ENCODE data around the gene GNB3. TPM values are rescaled to one million over a fixed set of nuclear protein-coding genes. Genes with fewer than 3 reads are reported as not detected.

GNB3 gene
- total RNA-seq, 1 donor from 2014 or later, result 16.6 TPM

DNA sequence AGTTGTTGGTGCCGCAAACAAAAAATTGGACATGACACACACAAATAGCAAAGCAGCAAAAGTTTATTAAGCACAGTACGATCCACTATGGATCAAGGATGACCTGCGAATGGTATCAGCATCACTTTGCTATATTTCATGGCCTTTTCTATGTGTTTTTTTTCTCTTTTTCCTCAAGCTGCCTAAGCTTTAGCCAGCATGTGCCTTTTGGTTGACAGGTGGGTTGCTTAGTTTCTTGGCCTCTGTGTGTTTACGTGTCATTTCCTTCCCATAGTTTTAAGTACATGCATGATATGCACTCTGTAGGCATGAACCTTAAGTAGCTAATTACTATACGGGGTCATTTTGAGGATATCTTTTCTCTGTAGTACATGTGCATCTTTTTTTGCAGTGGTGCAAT lies 41.6 kb upstream of the GNB3 start:
- H2AFZ ChIP-seq (ENCODE audit: low read depth, low read length), result no peak overlapping the region
- no peak overlapping the region for H3K9ac ChIP-seq (ENCODE audit: low read length)
- FAIRE-seq, result no peak
- H3K27ac ChIP-seq (ENCODE audit: low read depth, low read length), result no peak overlapping the region
- no peak overlapping the region for H3K4me3 ChIP-seq (ENCODE audit: insufficient read depth, low read depth, low read length)
- no peaks in the 10 kb centered on the region for H3K9me3 ChIP-seq (ENCODE audit: insufficient read depth, low read depth, low read length)
- peaks cover 3% of the 10 kb centered on the region for H3K36me3 Mint-ChIP-seq (ENCODE audit: low read depth, unreplicated experiment)
- peaks cover 33% of the 10 kb centered on the region for H3K27me3 Mint-ChIP-seq (ENCODE audit: low read depth, unreplicated experiment)
- H3K9me3 Mint-ChIP-seq (ENCODE audit: unreplicated experiment), result peaks cover 1% of the 10 kb centered on the region
- no peak overlapping the region for H3K27ac Mint-ChIP-seq (ENCODE audit: unreplicated experiment)
- no peaks in the 10 kb centered on the region for H4K20me1 ChIP-seq (ENCODE audit: insufficient read depth, low read length)
- no peaks in the 10 kb centered on the region for H3K4me1 ChIP-seq (ENCODE audit: insufficient read depth, low read length)
- no peak overlapping the region for H3K4me2 ChIP-seq (ENCODE audit: low read length)
- no peaks in the 10 kb centered on the region for H3K4me1 Mint-ChIP-seq (ENCODE audit: low read depth, unreplicated experiment)
- H3K27me3 ChIP-seq (ENCODE audit: insufficient read depth, low read length), result peaks cover 6% of the 10 kb centered on the region
- H3K36me3 ChIP-seq (ENCODE audit: insufficient read depth, low read length), result no peaks in the 10 kb centered on the region
- no peak for DNase-seq (ENCODE audit: low read depth)
- no peak overlapping the region for H3K4me3 Mint-ChIP-seq (ENCODE audit: unreplicated experiment)
- no peak for TF ChIP-seq EZH2 (IDR thresholded peaks at IDR 0.05; ENCODE audit: insufficient read depth, low read length)
- TF ChIP-seq, protein P1, sequence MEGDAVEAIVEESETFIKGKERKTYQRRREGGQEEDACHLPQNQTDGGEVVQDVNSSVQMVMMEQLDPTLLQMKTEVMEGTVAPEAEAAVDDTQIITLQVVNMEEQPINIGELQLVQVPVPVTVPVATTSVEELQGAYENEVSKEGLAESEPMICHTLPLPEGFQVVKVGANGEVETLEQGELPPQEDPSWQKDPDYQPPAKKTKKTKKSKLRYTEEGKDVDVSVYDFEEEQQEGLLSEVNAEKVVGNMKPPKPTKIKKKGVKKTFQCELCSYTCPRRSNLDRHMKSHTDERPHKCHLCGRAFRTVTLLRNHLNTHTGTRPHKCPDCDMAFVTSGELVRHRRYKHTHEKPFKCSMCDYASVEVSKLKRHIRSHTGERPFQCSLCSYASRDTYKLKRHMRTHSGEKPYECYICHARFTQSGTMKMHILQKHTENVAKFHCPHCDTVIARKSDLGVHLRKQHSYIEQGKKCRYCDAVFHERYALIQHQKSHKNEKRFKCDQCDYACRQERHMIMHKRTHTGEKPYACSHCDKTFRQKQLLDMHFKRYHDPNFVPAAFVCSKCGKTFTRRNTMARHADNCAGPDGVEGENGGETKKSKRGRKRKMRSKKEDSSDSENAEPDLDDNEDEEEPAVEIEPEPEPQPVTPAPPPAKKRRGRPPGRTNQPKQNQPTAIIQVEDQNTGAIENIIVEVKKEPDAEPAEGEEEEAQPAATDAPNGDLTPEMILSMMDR (IDR thresholded peaks at IDR 0.05; ENCODE audit: insufficient read depth, low read depth, low read length), result no peak
- no peaks in the 10 kb centered on the region for H3K79me2 ChIP-seq (ENCODE audit: insufficient read depth, low read length)

- no peaks in the 10 kb centered on the region for H3K27me3 Mint-ChIP-seq (ENCODE audit: low read depth, unreplicated experiment)
- H3K4me1 Mint-ChIP-seq (ENCODE audit: low read depth, unreplicated experiment), result peaks cover 9% of the 10 kb centered on the region
- H3K4me3 Mint-ChIP-seq (ENCODE audit: unreplicated experiment), result no peak overlapping the region
Measured at GRCh38 chr12:6807170-6807569, 33.6 kb upstream of the GNB3 start.

DNA sequence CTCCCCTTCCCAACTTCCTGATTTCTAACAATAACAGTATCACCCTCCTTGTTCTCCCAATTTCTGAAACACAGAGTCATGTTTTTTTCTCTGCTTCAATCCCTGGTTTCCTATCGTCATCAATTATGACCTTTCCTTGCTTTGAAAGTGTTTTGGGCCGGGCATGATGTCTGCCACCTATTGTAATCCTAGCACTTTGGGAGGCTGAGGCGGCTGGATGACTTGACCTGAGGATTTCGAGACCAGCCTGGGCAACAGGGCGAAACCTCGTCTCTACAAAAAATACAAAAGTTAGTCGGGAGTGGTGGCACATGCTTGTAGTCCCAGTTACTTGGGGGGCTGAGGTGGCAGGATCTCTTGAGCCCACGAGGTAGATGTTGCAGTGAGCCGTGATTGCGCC lies 31.7 kb upstream of the GNB3 start:
- Mint-ChIP-seq H3K4me1 (ENCODE audit: low read depth, unreplicated experiment) (peaks cover 9% of the 10 kb centered on the region), H3K27ac (ENCODE audit: unreplicated experiment) (no peak overlapping the region), H3K36me3 (ENCODE audit: low read depth, unreplicated experiment) (no peaks in the 10 kb centered on the region), H3K9me3 (ENCODE audit: unreplicated experiment) (peaks cover 5% of the 10 kb centered on the region), H3K27me3 (ENCODE audit: low read depth, unreplicated experiment) (no peaks in the 10 kb centered on the region), H3K4me3 (ENCODE audit: unreplicated experiment) (no peak overlapping the region)
- peaks cover 2% of the 10 kb centered on the region for H3K27me3 ChIP-seq (ENCODE audit: insufficient read depth, low read length)
- DNase-seq (ENCODE audit: low read depth), result no peak
- no peaks in the 10 kb centered on the region for H4K20me1 ChIP-seq (ENCODE audit: insufficient read depth, low read length)
- no peak overlapping the region for H3K4me3 ChIP-seq (ENCODE audit: insufficient read depth, low read depth, low read length)
- no peaks in the 10 kb centered on the region for H3K36me3 ChIP-seq (ENCODE audit: insufficient read depth, low read length)
- H3K27ac ChIP-seq (ENCODE audit: low read depth, low read length), result no peak overlapping the region
- no peak for TF ChIP-seq EZH2 (IDR thresholded peaks at IDR 0.05; ENCODE audit: insufficient read depth, low read length)
- TF ChIP-seq, protein P1 (IDR thresholded peaks at IDR 0.05; ENCODE audit: insufficient read depth, low read depth, low read length), result no peak
- no peaks in the 10 kb centered on the region for H3K9me3 ChIP-seq (ENCODE audit: insufficient read depth, low read depth, low read length)
- no peaks in the 10 kb centered on the region for H3K4me1 ChIP-seq (ENCODE audit: insufficient read depth, low read length)
- FAIRE-seq, result no peak
- no peak overlapping the region for H3K9ac ChIP-seq (ENCODE audit: low read length)
- H3K4me2 ChIP-seq (ENCODE audit: low read length), result no peak overlapping the region
- H2AFZ ChIP-seq (ENCODE audit: low read depth, low read length), result no peak overlapping the region
- H3K79me2 ChIP-seq (ENCODE audit: insufficient read depth, low read length), result no peaks in the 10 kb centered on the region

More at GRCh38 chr12:6807170-6807569, 33.6 kb upstream of the GNB3 start:
- FAIRE-seq (no peak), DNase-seq (ENCODE audit: low read depth) (no peak)
- Histone ChIP-seq H2AFZ (ENCODE audit: low read depth, low read length) (no peak overlapping the region), H3K4me1 (ENCODE audit: insufficient read depth, low read length) (no peaks in the 10 kb centered on the region), H3K27ac (ENCODE audit: low read depth, low read length) (no peak overlapping the region), H3K9ac (ENCODE audit: low read length) (no peak overlapping the region), H3K36me3 (ENCODE audit: insufficient read depth, low read length) (no peaks in the 10 kb centered on the region), H3K4me3 (ENCODE audit: insufficient read depth, low read depth, low read length) (no peak overlapping the region), H4K20me1 (ENCODE audit: insufficient read depth, low read length) (no peaks in the 10 kb centered on the region), H3K27me3 (ENCODE audit: insufficient read depth, low read length) (peaks cover 2% of the 10 kb centered on the region), H3K4me2 (ENCODE audit: low read length) (no peak overlapping the region), H3K9me3 (ENCODE audit: insufficient read depth, low read depth, low read length) (no peaks in the 10 kb centered on the region), H3K79me2 (ENCODE audit: insufficient read depth, low read length) (no peaks in the 10 kb centered on the region)
- H3K27ac Mint-ChIP-seq (ENCODE audit: unreplicated experiment), result no peak overlapping the region
- H3K9me3 Mint-ChIP-seq (ENCODE audit: unreplicated experiment), result peaks cover 5% of the 10 kb centered on the region
- TF ChIP-seq, protein P1 (IDR thresholded peaks at IDR 0.05; ENCODE audit: insufficient read depth, low read depth, low read length), result no peak
- TF ChIP-seq EZH2 (IDR thresholded peaks at IDR 0.05; ENCODE audit: insufficient read depth, low read length), result no peak
- no peaks in the 10 kb centered on the region for H3K36me3 Mint-ChIP-seq (ENCODE audit: low read depth, unreplicated experiment)

Measured in astrocyte (in vitro differentiated cells and primary cell).